SU-DHL-6 (cell line): ENCODE data around the gene NOP14.

Experiments
- CTCF ChIP-seq: fragments of 200-600 bp; sonication (generic); IDR thresholded peaks from one replicate; pipeline ENCODE4 v1.5.1; 2017; ENCODE audit warnings: antibody characterized with exemption, mild to moderate bottlenecking, low read length, moderate library complexity; ENCODE audit not compliant: insufficient read depth, poor library complexity, severe bottlenecking
- EZH2phosphoT487 ChIP-seq: fragments of 200-600 bp; sonication (generic), shearing (Covaris generic); conservative IDR thresholded peaks from 2 replicates; pipeline ENCODE4 v1.6.1; 2018; ENCODE audit warnings: mild to moderate bottlenecking, antibody characterized with exemption, low read length, moderate library complexity, mixed read lengths

GRCh38 chr4:2928242-2929176, 34.7 kb downstream of the NOP14 start:
- TF ChIP-seq CTCF (no peak), EZH2phosphoT487 (no peak)
